ENCODE measurements around the gene GCGR.

GCGR gene

DNA sequence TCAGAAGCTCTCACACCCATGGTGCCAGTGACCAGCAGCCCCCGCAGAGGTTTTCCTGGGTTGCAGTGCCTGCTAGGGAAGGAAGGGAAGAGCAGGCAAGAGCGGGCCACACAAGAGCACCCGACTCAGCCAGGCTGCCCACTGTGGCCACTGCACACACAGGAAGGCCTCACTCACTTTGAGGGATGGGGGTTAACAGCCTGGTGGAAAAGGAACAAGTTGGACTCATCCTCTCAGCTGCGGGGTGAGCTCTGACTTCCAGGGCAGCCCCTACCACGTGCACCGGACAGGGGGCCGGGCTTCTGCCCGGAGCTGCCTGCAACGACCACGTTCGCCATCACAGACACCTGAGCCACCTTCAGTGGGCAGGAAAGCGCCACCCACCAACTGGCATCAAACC is 48.3 kb downstream of the GCGR start:
- no peak for DNase-seq

DNA sequence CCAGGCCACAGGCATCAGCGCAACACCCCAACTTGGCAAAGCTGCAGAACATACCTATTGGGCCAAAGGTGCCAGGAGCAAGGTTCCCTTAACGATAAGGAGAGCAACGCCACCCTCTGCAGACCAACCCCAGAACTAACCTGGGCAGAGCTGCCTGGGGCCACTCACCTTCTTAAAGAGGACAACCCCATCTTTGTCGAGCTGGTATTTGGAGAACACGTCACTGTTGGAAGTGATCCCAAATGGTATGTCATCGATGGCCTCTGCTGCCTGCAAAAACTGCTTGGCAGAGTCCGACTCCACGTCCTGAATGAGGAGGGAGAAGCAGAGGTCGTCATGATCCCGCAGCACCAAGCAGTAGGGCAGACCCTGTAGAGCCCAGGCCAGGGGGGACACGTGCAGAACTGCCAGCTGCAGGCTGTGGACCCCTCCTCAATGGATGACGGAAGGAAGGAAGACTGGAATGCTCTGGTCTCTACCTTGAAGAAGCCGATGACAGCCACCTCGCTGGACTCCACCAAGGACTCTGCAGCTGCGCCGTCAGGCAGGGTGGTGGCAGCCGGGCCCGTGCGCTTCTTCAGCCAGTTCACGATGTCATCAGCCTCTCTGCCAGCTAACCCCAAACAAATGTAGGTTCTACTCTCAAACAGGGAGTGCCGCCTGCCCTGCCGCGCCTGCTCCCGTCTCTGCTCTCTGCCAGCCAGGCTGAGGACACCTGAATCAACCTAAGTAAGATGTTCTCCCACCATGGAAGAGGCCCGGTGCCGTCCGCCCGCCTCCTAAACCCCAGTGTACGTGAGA is 51.2 kb downstream of the GCGR start:
- DNase-seq: no peak

DNA sequence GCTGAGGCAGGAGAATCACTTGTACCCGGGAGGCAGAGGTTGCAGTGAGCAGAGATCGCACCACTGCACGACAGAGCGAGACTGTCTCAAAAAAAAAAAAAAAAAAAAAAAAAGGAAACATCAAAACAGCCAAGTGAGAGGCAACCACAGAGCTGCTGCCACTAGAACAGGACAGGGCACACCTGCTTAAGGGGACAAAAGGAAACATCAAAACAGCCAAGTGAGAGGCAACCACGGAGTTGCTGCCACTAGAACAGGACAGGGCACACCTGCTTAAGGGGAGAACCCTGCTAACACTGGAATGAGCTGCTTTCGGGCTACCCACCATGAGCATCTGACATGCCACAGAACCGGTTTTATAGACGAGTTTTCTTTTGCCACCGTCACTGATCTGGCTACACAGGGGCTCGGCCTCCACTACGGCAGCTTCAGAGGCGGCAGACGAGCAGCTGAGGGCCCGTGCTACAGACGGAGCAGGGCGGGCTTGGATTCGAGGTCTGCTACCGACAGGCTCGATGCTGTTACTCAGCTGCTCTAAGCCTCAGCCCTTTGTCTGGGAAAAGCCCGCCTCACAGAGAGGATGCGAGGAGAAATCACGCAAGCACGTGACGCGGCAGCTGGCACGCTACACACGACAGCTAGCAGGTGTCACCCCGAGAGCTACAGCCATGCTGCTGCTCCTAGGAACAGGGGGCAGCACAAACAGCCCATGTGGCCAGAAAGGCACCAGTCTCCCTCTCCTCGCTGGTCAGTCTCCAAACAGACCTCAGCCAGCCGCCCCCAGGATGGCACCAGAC is 54.4 kb downstream of the GCGR start:
- DNase-seq: no peak

- DNase-seq: no peak
Measured at GRCh38 chr17:81858967-81859905, 55.3 kb downstream of the GCGR start.

GRCh38 chr17:81859906-81860755 is 56.2 kb downstream of the GCGR start, which contains the start of gene P4HB:
TSS of gene P4HB (minus strand) at chr17:81860535. CDS start at chr17:81860471, 64 bp downstream.
- no peak for DNase-seq

GRCh38 chr17:81860756-81861568 is 57.0 kb downstream of the GCGR start:
- DNase-seq: peak; percentile 100

DNA sequence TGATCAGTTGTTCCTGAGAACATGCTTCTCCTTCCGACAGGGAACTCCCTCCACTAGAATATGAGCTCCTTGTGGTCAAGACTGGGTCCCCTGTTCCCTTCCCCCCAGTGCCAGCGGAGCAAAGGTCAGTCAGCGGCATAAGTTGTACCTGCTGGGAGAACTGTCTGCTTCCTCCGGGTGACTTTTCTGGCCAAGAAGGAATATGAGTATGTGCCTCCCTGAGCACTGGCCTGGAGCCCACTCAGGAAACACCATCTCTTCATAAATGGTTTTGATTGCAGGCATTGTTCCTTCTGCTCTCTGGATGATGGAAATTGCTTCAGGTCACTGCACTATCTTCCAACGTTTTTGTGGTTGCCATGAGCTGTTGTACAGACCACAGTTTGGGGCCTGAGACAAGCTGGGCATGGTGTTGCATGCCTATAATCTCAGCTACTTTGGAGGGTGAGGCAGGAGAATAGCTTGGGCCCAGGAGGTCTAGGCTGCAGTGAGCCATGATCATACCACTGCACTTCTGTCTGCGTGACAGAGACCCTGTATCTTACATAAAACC is 59.2 kb downstream of the GCGR start:
- no peak for DNase-seq
